Neutrophil (primary cell): ENCODE data around the gene DBN1.
A peak's percentile ranks its signal among the peaks of the same experiment; 100 is the strongest.

Experiments used
- H3K27ac ChIP-seq: fragments of 200-600 bp; sonication (generic); 2 replicates; pipeline ENCODE4 v1.5.1; 2016; ENCODE audit warnings: mild to moderate bottlenecking, moderate library complexity
- H3K27me3 ChIP-seq: fragments of 200-600 bp; sonication (generic); 2 replicates; pipeline ENCODE4 v1.6.0; 2016; ENCODE audit warnings: mild to moderate bottlenecking
- H3K36me3 ChIP-seq: fragments of 200-600 bp; sonication (generic); 2 replicates; pipeline ENCODE4 v1.5.1; 2017
- H3K4me1 ChIP-seq, 2 experiments: fragments of 200-600 bp in 1 of 2; sonication (generic) in 1 of 2; 1 replicate in 1 of 2; 2 replicates in 1 of 2; pipeline versions ENCODE4 v1.5.1 to v1.6.1; 2013 to 2016; ENCODE audit warnings: low read depth in 1 of 2, low read length in 1 of 2, mild to moderate bottlenecking in 1 of 2, moderate library complexity in 1 of 2; ENCODE audit not compliant: control insufficient read depth in 1 of 2, insufficient read depth in 1 of 2
- H3K4me3 ChIP-seq, 2 experiments: fragments of 200-600 bp in 1 of 2; sonication (generic) in 1 of 2; 1 replicate in 1 of 2; 2 replicates in 1 of 2; pipeline ENCODE4 v1.5.1; 2013 to 2016; ENCODE audit warnings: low read depth in 1 of 2, low read length in 1 of 2, mild to moderate bottlenecking in 1 of 2, moderate library complexity in 1 of 2
- H3K9me3 ChIP-seq: fragments of 200-600 bp; sonication (generic); 2 replicates; pipeline ENCODE4 v1.5.1; 2016
- TF ChIP-seq, protein P1 (sequence below): fragments of 200-600 bp; sonication (generic); IDR thresholded peaks from 2 replicates; pipeline ENCODE4 v1.5.1; 2016; ENCODE audit warnings: antibody characterized with exemption

The DBN1 gene

DNA sequence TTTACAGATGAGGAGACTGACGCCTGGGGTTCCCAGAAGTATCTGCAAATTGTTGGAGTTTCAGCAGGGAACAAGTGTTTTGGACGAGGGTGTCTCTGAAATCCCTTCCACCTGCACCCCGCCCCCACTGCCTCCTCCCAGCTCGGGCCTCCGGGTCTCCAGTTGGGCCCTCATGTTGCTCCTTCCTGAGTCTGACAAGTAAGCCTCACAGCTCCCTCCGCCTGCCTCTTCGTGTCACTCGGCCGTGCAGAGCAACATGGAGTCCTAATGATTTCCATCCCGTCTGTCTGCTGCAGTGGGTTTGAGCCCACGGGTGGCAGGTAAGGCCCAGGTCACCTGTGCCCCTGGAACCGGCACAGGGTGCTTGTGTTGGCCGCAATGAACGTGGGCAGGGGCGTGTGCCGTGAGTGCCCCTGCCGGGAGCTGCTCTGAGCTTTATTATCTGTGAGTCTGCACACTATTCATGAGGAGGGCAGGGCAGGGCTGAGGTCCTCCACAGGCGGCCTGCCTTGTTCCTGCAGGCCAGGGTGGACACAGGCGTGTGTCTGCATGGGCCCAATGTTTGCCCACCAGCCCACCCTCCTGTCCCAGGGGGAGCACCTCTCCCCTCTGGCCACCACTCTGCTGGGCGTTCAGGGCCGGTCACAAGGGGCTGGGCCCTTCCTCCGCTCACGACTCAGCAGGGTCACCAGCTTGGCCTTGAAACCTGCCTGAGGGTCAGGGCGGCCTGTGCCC lies 30.1 kb upstream of the DBN1 start:
- no peaks in the 10 kb centered on the region for H3K9me3 ChIP-seq
- no peak overlapping the region for H3K4me3 ChIP-seq
- peaks cover 61 to 62% of the 10 kb centered on the region in 2 experiments for H3K4me1 ChIP-seq
- H3K36me3 ChIP-seq = peaks cover 72% of the 10 kb centered on the region
- TF ChIP-seq, protein P1, sequence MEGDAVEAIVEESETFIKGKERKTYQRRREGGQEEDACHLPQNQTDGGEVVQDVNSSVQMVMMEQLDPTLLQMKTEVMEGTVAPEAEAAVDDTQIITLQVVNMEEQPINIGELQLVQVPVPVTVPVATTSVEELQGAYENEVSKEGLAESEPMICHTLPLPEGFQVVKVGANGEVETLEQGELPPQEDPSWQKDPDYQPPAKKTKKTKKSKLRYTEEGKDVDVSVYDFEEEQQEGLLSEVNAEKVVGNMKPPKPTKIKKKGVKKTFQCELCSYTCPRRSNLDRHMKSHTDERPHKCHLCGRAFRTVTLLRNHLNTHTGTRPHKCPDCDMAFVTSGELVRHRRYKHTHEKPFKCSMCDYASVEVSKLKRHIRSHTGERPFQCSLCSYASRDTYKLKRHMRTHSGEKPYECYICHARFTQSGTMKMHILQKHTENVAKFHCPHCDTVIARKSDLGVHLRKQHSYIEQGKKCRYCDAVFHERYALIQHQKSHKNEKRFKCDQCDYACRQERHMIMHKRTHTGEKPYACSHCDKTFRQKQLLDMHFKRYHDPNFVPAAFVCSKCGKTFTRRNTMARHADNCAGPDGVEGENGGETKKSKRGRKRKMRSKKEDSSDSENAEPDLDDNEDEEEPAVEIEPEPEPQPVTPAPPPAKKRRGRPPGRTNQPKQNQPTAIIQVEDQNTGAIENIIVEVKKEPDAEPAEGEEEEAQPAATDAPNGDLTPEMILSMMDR = no peak
- peak overlapping the region; percentile 75 for H3K27ac ChIP-seq
- no peaks in the 10 kb centered on the region for H3K27me3 ChIP-seq

- peaks cover 62 to 68% of the 10 kb centered on the region in 2 experiments for H3K4me1 ChIP-seq
- no peaks in the 10 kb centered on the region for H3K9me3 ChIP-seq
- peak overlapping the region; percentile 75 for H3K27ac ChIP-seq
- peaks cover 67% of the 10 kb centered on the region for H3K36me3 ChIP-seq
- TF ChIP-seq, protein P1 = no peak
- H3K4me3 ChIP-seq = no peak overlapping the region
- H3K27me3 ChIP-seq = no peaks in the 10 kb centered on the region
Measured at GRCh38 chr5:177502886-177503285, 29.5 kb upstream of the DBN1 start.

DNA sequence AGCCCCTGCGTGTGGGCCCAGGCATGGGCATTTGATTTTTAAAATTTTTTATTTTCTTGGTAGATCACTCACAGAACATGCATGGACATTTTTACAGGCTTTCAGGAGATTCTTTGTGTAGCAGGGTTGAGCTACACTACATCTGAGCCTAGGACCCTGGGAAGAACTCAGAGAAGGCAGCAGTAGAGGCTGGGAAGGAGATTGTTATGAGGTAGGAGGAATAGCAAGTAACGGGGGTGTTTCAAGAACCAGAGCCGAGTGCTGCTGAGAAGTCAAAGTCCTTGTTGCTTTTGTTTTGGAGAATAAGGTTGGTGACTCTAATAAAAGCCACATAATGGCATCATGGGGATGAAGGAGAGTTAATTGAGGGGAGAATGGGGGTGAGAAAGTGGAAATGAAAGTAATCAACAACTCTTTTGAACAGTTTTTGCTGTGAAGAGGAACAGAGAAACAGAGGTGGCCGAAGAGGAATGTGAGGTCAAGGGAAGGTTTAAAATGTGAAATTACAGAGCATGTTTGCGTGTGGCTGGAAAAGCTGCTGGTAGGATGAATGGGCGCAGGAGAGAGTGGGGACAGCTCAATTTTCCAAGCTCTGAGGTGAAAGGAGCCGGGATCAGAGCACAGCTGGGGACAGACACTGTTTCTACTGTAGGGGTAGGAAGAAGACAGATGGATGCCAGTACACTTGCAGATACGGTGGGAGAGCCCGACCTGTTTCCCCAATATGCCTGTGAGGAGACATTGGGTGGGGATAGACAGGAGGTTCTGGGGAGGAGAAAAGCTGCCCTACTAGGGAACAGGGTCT lies 28.6 kb upstream of the DBN1 start:
- peaks cover 57 to 69% of the 10 kb centered on the region in 2 experiments for H3K4me1 ChIP-seq

DNA sequence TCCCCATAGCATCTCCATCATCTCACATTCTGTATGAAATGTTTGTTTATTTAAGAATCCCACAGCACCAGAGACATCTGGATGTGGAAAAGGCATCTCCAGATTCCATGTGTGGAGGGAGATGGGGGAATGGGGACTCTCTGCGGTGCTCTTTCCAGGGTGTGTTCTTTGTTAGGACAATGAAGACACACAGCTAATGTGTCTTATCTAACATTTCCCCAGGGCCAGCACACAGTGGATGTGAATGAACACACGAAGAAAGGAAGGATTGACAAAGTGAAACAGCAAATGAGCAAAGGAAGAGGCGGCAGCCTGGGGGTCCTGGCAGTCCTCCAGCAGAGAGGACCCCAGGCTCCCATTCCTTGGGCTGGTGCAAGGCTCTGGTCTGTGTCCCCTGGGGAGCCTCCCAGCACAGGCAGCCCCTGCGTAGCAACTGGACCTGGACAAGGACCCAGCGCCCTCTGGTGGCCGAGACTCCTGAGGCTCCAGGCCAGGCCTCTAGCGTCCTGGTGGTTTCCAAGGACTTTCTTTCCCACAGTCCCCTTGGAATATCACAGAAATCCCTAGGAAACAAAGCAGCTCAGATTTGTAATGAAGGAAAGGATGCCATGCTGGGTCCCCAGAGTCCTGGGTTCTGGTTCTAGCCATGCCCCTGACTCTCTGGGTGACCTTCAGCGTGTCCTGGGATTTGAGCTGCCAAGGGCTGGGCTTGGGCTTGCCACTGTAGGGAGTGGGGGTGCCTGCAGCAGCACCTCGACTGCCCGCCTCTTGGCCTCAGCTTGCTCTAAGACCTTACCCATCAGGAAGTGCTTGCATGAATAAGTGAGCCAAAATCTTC lies 27.5 kb upstream of the DBN1 start:
- H3K4me3 ChIP-seq = peak overlapping the region in 1 of 2 experiments; percentile 25
- peaks cover 54% of the 10 kb centered on the region for H3K36me3 ChIP-seq
- TF ChIP-seq, protein P1 = peak; percentile 81
- H3K9me3 ChIP-seq = no peaks in the 10 kb centered on the region
- H3K27ac ChIP-seq = peak overlapping the region; percentile 75
- peaks cover 53 to 69% of the 10 kb centered on the region in 2 experiments for H3K4me1 ChIP-seq
- H3K27me3 ChIP-seq = no peaks in the 10 kb centered on the region

More for the DNA sequence above, 28.6 kb upstream of the DBN1 start:
- Histone ChIP-seq H3K36me3 (peaks cover 61% of the 10 kb centered on the region), H3K27me3 (no peaks in the 10 kb centered on the region), H3K9me3 (no peaks in the 10 kb centered on the region), H3K4me3 (no peak overlapping the region), H3K27ac (peak overlapping the region; percentile 75)
- TF ChIP-seq, protein P1 = no peak

DNA sequence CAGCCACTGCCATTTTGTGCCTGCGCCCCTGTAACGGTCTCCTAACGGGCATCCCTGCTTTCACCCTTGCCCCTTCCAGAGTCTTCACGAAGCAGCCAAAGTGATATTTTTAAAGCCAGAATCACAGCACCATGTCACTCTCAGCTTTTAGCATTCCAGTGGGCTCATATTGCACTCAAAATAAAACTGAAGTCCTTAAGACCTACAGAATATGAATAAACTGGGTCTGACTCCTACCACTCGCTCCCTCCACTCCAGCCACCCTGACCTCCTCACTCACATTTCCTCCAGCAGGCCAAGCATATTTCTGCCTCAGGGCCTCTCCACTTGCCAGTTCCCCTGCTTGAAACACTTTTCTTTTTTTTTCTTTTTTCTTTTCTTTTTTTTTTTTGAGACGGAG lies 26.4 kb upstream of the DBN1 start:
- Histone ChIP-seq H3K27me3 (no peaks in the 10 kb centered on the region), H3K9me3 (no peaks in the 10 kb centered on the region), H3K4me1 (peaks cover 56 to 70% of the 10 kb centered on the region in 2 experiments), H3K27ac (no peak overlapping the region), H3K36me3 (peaks cover 54% of the 10 kb centered on the region), H3K4me3 (no peak overlapping the region)
- TF ChIP-seq, protein P1 = no peak
